HL-60 (cell line): Measurements from ENCODE around the gene UBE2R2.

ENCODE experiments used
- DNase-seq, 2 experiments: peaks; one replicate each; pipeline ENCODE4 v3.0.0-alpha.2; 2010 to 2020; ENCODE audit warnings: low read depth in 1 of 2, low spot score in 1 of 2
- H3K27ac ChIP-seq: fragments of 250-450 bp; sonication (Bioruptor Pico); replicated peaks from 2 replicates; pipeline ENCODE4 v1.5.1; 2020; ENCODE audit warnings: mild to moderate bottlenecking, moderate library complexity
- H3K27me3 ChIP-seq: fragments of 250-450 bp; sonication (Bioruptor Pico); 2 replicates; pipeline ENCODE4 v1.5.1; 2021; ENCODE audit warnings: mild to moderate bottlenecking, moderate library complexity; ENCODE audit not compliant: insufficient read depth, poor library complexity, severe bottlenecking
- H3K4me3 ChIP-seq: replicated peaks from 2 replicates; pipeline ENCODE4 v1.5.1; 2011; ENCODE audit warnings: mild to moderate bottlenecking, control low read depth, low read length; ENCODE audit not compliant: insufficient read depth
- CTCF ChIP-seq: IDR thresholded peaks from one replicate; pipeline ENCODE4 v1.5.1; 2011; ENCODE audit warnings: low read length, control low read depth, inconsistent platforms; ENCODE audit not compliant: insufficient read depth
- GABPA ChIP-seq: IDR thresholded peaks from 2 replicates; pipeline ENCODE4 v1.6.1; 2012; ENCODE audit warnings: low read depth
- POLR2AphosphoS5 ChIP-seq: IDR thresholded peaks from 2 replicates; pipeline ENCODE4 v1.6.1; 2012; ENCODE audit warnings: low read depth
- REST ChIP-seq: IDR thresholded peaks from 2 replicates; pipeline ENCODE4 v1.6.1; 2012; ENCODE audit warnings: low read depth; ENCODE audit not compliant: insufficient replicate concordance
- SPI1 ChIP-seq: IDR thresholded peaks from 2 replicates; pipeline ENCODE4 v1.6.1; 2012; ENCODE audit warnings: low read depth, mild to moderate bottlenecking, borderline replicate concordance

The UBE2R2 gene

GRCh38 chr9:33939924-33940874, 123.2 kb downstream of the UBE2R2 start:
- no peak for DNase-seq

GRCh38 chr9:33942471-33943083, 125.6 kb downstream of the UBE2R2 start:
- H3K4me3 ChIP-seq, result no peak overlapping the region
- no peak for DNase-seq
- no peaks in the 10 kb centered on the region for H3K27me3 ChIP-seq
- TF ChIP-seq CTCF (no peak), GABPA (no peak), REST (no peak), POLR2AphosphoS5 (no peak), SPI1 (no peak)
- no peak overlapping the region for H3K27ac ChIP-seq

More at GRCh38 chr9:33939924-33940874, 123.2 kb downstream of the UBE2R2 start:
- Histone ChIP-seq H3K27ac (no peak overlapping the region), H3K27me3 (no peaks in the 10 kb centered on the region), H3K4me3 (no peak overlapping the region)
- no peak for TF ChIP-seq POLR2AphosphoS5
- TF ChIP-seq SPI1, result no peak
- TF ChIP-seq CTCF, result no peak
- TF ChIP-seq GABPA, result no peak
- TF ChIP-seq REST, result no peak

- DNase-seq, result no peak
- no peaks in the 10 kb centered on the region for H3K27me3 ChIP-seq
- H3K4me3 ChIP-seq, result no peak overlapping the region
- TF ChIP-seq GABPA, result no peak
- TF ChIP-seq REST, result no peak
- no peak for TF ChIP-seq POLR2AphosphoS5
- no peak for TF ChIP-seq CTCF
- TF ChIP-seq SPI1, result no peak
- no peak overlapping the region for H3K27ac ChIP-seq
These were observed 126.4 kb downstream of the UBE2R2 start for GRCh38 chr9:33943389-33943788.
